ENCODE data around the gene POMGNT2.

DNA sequence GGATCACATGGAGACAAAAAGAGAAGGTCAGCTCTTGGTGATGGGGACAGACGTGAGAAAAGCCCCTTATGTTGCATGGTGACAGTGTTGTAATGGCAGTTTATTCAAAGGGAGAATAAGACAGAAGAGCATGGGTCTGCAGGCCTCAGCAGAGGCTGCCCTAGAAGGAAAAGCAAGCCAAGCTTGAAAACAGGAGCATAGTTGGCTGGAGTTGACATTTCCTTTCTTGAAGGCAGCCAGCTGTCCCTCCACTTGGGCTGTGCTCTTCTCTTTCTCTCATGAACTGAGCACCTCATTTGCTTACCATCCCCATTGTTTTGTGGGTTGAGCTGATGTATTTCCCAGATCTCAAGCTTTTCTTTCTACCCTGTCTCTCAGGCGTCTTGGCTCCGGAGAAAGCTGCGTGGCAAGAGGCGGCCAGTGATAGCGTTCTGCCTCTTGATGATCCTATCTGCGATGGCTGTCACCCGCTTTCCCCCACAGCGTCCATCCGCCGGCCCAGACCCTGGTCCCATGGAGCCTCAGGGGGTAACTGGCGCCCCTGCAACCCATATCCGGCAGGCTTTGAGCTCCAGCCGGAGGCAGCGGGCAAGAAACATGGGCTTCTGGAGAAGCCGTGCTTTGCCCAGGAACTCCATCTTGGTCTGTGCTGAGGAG lies 73.9 kb downstream of the POMGNT2 start:
- TF ChIP-seq POLR2A (IDR thresholded peaks at IDR 0.05) (no peak), CTCF (IDR thresholded peaks at IDR 0.05) (no peak)

Measured in right lobe of liver (tissue), 4 donors.